Measurements from ENCODE around the gene KCNJ12.
A peak's percentile ranks its signal among the peaks of the same experiment; 100 is the strongest.
"Not testable (repeated sequence)": the region's sequence is repeated elsewhere in the genome, so short reads cannot be mapped to it uniquely, and the experiment has no call there.

KCNJ12 gene

DNA sequence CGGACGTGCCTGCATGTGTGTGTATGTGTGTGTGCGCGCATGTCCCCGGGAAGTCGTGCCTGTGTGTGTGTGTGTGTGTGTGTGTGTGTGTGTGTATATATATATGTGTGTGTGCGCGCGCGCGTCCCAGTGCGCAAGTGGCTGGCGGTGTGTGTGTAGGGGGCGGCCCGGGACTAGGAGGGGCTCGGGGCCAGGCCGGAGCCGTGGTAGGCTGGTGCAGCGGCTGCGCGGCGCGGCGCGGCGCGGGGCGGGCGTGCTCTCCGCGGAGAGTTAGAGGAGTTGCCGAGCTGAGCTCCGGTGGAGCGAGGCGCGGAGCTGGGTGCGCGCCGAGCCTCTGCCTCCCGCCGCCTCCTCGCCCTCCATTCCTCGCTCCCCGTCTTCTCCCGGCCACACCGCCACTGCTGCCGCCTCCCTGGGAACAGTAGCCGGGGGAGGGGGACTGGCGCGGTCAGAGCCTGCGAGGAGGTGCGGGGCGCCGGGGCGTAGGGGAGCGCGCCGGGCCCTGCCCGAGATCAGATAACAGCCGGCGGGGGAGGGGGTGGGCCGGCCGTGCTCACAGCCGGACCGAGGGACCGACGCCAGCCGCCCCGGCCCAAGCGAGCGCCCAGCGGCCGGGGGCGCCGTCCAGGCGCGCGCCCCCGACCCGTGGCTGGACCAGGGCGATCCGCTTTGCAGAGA, at the start of gene KCNJ12:
KCNJ12 (plus strand) TSS at position 277 of the 678 bp plus-strand sequence. CDS start 38,986 bp downstream, outside the sequence.
- FAIRE-seq = no peak

DNA sequence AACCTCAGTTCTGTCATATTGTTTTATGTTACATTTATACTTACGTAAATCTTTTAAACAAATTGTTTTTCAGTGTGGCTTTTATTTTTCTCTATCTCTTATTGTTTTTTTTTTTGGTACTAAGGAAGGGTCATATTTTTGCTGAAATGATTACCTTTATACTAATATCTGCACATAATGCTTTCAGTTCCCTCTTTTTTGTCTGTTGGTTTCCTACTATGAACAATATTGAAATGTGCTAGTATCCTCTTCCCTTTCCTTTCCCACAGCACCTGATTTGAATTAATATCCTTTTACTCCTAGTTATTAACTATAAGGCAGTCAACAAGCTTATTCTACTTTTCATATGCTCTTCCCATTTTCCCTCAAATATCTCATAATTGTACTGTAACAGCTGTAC, 48.2 kb upstream of the KCNJ12 start:
- not testable (repeated sequence) for FAIRE-seq

DNA sequence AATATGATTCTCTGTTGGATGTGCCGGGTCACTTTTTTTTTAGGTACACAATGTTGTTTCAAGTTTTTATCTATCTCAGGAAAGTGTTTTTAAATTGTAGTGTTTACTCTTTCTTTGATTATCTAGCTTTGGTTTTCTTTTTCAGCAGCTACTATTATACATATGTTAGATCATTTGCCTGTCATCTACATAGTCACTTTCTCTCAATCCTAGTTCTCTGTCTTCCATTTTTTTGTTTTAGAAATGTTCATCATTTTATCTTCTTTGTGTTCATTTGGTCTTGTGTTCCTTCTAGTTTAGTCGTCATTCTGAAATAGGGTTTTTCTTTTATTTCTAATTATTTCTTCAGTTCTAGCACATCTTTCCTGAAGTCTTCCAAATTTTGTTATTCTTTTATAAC, 47.4 kb upstream of the KCNJ12 start:
- FAIRE-seq = peak; percentile 53

DNA sequence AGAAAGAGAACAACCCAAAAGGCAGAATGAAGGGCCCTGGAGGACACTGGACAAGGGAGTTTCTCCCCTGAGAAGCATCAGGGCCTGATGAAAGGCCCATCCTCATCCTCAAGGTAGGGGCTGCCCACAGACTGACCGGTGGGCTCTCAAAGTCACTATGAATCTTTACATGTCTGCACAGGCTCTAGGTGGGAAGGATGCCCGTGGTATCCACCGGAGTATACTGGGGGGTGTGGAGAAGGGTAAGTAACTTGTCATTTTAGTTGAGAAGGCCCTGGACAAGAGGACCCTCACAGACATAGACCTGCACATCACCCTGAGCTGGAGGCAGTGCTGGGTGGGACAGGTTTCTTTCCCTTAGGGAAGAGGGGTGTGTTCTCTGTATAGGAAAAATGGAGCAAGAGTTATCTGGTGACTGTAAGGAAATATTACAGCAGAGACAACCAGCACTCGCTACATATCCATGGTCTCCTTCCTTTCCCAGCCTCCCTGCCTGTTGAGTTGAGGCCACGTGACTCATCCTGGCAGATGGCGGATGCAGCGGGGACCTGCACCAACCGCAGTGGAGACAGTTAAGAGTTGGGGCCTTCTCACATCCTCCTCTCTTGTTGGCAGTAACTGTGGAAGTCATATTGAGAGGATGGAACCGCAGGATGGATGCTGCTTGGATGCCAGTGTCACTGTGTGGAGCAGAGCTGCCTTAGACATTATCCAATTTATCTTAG, 45.6 kb upstream of the KCNJ12 start:
- no peak for FAIRE-seq

- not testable (repeated sequence) for FAIRE-seq
Observed at GRCh38 chr17:21336541-21337294, 39.4 kb upstream of the KCNJ12 start.

DNA sequence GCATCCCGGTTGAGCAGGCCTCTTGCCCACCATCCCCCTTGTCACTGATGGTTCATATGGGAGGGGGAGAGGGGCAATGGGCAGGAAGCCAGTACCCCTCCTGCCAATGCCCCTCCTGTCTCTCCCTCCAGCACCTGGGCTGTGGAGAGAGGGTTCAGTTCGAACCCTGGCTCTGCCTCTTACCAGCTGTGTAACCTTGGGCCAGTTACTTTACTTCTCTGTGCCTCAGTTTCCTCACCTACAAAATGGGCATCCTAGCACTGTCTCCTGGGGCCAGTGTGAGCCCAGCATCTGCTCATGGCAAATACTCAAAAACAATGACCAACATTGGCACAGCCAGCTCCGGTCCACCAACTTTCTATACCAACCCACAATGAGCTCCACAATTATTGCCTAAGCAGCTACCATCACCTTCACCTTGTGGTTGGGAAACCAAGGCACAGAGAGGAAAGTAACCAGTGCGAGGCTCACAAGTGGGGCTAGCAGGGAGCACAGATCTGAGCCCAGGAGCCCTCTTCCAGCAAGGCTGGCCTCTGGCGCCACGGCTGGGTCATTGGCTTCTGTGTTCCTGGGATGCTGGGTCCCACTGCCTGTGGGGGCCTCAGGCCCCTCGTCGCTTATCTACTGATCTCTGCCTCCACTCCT, 38.1 kb upstream of the KCNJ12 start:
- FAIRE-seq = not testable (repeated sequence)

DNA sequence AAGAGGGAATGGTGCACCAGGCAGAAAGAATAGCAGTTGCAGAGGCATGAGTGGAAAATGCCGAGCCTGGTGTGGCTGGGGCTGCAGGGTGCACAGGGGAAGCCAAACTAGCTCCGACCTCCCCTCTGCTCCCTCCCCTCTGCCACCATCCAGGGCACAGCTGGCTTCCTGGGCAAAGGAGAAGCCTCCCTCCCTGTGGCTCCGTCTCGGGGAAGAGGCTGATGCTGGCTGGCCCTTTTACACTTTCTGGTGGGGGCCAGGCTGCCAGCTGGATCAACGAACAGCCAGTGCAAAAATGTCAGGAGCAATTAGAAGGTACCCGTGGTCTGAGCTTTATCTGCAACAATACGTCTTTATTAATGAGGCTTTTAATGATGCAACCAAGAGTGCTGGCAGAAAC, 37.1 kb upstream of the KCNJ12 start:
- no peak for FAIRE-seq

DNA sequence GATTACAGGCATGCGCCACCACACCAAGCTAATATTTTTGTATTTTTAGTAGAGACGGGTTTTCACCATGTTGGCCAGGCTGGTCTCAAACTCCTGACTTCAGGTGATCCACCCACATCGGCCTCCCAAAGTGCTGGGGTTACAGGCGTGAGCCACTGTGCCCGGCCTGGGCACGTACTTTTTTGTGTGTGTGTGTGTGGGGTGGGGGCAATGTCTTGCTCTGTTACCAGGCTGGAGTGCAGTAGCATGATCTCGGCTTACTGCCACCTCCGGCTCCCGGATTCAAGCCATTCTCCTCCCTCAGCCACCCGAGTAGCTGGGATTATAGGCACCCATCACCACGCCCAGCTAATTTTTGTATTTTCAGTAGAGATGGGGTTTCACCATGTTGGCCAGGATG, 36.6 kb upstream of the KCNJ12 start:
- not testable (repeated sequence) for FAIRE-seq

GRCh38 chr17:21340407-21340806, 35.8 kb upstream of the KCNJ12 start:
- not testable (repeated sequence) for FAIRE-seq

DNA sequence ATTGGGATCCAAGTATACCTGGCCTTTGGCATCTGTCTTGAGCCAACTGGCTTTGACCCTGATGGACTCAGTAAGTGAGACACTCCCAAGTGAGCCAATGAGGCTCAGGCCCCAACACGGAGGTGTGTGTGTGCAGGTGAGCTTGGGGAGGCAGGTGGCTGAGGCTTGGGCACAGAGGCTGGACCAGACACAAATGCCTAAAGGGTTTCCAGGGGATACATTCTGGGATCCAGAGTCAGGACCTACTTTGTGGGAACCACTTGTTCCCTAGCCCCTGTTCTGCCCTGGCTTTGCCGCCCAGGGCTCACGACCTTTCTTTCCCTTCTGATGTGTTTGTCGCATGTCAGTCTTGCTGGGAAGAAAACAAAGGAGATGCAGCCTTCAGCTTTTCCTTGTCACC, 34.9 kb upstream of the KCNJ12 start:
- not testable (repeated sequence) for FAIRE-seq

GRCh38 chr17:21341925-21342540, 34.1 kb upstream of the KCNJ12 start:
- not testable (repeated sequence) for FAIRE-seq

DNA sequence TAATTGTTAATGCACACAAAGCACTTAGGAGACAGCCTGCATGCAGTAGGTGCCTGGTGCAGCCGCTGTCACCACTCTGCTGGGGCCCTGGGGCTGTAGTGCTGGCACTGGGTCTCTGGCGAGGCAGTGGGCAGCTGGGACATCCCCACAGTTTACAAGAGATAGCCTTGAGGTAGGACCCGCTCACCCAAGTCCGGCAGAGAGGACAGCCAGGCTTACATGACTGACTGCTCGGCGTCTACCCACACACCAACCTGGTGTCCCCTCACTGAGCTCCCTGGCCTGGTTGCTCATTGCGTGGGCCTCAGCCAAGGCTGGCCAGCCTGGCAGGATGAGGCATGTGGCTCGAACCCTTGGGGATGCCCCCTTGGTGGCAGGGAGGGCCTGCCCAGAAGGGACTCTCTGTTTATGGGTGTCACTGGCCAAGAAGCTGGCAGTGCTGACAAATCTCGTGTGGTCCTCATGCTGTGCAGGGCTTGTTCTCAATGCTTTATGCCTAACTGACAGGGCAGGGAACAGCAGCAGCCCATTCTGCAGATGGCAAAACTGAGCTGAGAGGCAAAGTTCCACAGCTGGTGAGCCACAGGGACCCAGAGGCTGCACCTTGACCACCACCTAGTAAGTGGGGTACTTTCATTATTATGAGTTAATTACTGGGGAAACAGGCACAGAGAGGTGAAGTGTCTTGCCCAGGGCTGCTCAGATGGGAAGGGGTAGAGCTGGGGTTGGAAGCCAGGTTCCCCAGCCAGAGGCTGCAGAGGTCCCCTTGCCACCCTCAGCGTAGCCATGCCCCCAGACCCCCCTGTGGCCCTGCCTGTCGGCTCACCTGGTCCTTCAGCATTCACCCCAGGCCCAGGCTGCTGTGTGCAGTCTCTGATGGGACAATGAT, 32.9 kb upstream of the KCNJ12 start:
- not testable (repeated sequence) for FAIRE-seq

DNA sequence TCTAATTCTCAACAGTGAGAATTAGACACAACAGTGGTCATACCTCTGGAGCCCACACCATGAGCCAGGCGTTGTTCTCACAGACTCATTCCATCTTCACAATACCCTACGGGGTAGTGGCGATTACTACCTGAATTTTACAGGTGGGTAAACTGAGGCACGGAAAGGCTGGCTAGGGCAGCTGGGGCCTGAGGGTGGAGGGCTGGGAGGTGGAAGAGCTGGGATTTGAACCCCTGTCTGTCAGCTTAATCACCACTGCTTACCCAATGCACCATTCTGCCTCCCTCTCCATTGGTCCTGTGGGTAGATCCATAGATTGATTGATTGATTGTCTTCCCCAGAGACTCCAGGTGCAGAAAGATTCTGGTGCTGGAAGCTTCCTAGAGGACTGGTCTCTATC, 31.4 kb upstream of the KCNJ12 start:
- FAIRE-seq = not testable (repeated sequence)

DNA sequence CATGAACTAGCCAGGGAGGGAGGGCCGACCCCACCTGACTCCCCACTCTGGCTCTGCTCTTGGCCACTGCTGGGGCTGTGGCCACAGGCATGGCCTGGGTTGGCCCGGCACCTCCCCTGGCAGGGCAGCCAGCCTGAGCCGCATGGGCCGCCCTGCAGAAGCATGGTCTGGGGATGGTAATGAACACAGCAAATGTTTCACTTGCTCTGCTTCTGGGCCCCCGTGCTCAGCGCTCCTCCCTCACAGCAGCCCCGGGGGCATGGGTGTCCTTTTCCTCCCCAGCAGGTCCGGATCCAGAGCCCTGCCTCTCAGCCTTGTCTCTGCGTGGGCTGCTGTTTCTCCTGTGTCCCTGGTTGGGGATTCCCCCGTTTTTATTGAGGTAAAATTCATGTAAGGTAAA, 30.9 kb upstream of the KCNJ12 start:
- FAIRE-seq = no peak

GRCh38 chr17:21346107-21346506, 30.1 kb upstream of the KCNJ12 start:
- not testable (repeated sequence) for FAIRE-seq

GRCh38 chr17:21346651-21347250, 29.4 kb upstream of the KCNJ12 start:
- FAIRE-seq = not testable (repeated sequence)

DNA sequence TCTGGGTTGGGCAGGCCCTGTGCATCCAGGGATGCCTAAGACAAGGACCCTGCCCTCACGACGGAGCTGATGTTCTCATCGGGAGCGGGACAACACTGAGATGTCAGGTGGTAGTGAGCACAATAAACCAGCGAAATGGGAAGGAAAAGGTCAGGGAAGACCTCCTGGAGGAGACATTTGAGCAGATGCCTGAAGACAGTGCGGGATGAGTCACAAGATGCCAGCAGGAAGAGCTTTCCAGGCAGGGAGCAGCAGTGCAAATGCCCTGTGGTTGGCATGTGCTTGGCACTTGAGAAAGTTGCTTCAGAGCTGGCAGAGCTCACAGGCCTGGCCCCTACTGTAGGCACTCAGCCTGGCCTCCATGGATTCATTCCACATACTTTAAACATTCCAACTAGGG, 28.5 kb upstream of the KCNJ12 start:
- FAIRE-seq = not testable (repeated sequence)

GRCh38 chr17:21348081-21348925, 27.9 kb upstream of the KCNJ12 start:
- FAIRE-seq = not testable (repeated sequence)

GRCh38 chr17:21348926-21349261, 27.3 kb upstream of the KCNJ12 start:
- FAIRE-seq = not testable (repeated sequence)
